NCI-H1092 treated with DMSO at 0.1 percent for 48 hours (cell line): ENCODE data around the gene SPEM1.
"Not testable (repeated sequence)": the region's sequence is repeated elsewhere in the genome, so short reads cannot be mapped to it uniquely, and the experiment has no call there.

Experiments
- DNase-seq: peaks from one replicate; lab custom pipeline; 2025; lab: John Stamatoyannopoulos, UW

Gene SPEM1

DNA sequence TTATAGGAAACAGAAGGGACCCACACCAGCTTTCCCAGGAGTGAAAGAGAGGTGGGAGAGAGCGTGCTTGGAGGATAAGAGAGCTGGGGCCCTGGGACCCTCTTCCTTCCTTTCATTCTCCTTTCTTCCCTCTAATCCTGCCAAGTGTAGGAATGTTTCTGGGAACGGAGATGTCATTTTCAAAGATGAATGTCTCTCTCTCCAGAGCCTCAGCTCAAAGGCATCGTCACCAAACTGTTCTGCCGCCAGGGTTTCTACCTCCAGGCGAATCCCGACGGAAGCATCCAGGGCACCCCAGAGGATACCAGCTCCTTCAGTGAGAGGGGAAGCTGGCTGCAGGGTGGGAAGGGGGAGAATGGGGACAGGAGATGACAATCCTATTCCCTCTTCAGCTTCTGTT is 21.1 kb downstream of the SPEM1 start:
- DNase-seq = no peak

DNA sequence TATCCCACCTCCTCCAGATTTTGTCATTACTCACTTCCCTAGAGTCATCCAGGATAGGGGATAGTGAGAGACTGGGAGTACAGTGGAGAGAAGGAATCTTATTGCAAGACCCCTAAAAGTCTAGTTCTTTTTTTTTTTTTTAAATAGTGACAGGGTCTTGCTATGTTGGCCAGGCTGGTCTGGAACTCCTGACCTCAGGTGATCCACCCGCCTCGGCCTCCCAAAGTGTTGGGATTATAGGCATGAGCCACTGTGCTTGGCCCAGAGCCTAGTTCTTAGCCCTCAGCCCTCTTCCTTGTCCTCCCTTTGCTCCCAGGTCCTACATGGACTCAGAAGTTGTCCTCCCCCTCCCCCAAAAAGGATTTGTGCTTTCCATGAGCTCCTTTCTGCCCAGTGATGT is 22.0 kb downstream of the SPEM1 start:
- no peak for DNase-seq

DNA sequence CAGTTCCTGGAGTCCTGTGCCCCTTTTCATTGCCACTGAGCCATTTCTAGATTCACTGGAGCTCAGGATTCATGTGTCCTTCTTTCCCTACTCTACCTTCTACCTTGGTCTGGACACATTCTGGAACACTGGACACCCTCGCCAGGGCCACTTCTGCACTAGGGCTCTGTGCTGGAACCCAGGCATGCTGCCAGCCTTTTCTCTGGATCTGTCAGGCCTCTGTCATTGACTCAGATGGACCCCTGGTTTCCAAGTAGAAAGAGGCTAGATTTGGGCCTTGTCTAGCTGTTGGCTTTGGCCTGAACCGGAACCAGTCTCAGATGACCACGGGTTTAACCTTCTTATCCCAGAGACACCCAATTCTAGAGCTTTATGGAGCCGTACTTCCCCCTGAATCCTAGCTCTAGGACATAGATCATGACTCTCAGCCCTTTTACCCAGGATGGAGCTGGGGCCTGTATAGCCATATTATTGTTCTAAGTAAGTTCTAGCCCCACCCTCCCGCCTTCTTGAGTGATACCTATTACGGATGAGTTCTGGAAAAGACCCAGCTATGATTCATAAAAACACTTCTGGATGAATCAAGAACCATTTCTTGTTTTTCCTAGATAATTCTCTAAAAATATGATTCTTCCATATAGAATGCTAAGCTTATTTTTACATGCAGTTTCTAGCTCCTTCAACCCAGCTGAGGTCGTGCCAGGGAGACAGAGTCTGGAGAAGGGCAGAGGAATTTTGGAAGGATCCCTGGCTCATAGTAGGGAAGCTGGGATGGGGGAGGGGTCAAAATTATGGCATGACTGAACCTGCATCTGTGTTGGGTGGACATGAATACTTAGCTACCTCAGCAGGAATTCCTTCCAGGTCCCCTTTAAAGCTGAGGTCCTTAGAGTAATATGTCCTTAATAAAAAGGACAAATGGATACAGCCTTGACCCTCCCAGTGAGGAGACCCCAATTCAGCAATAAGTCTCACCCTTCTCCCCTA is 23.7 kb downstream of the SPEM1 start:
- no peak for DNase-seq

DNA sequence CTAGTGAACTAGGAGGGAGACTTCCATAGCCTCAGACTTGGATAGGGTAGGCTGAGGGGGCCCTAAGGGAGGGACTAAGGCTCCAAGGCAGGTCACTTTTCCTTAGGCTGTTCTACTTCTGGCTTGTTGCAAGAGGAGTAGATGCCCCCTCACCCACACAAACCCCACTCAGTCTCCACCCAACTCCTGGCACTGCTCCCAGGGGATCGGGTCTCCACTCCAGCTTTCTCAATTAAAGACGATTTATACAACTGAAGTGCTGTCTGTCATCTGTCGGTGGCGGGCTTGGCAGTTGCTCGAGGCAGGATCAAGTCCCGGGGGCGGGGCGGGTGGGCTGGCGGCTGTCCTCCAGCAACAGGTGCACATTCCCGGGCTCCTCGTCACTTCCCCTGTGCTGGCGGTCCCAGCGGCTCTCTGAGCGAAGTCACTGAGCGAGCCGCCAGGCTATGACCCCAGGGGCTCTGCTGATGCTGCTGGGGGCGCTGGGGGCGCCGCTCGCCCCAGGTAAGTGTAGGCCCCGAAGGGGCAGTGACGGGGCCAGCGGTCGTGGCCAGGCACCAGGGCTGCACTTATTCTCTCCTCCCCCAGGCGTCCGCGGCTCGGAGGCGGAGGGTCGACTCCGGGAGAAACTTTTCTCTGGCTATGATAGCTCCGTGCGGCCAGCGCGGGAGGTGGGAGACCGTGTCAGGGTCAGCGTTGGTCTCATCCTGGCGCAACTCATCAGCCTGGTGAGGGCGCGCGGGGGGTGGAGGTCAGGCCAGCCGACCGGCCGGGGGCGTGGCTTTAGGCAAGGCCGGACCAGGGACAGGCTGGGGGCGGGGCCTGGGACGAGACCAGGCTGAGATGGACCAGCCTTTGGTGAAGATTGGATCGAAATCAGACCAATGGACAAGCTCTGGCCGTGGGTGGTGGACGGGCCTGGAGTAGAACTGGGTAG is 24.8 kb downstream of the SPEM1 start, which contains the start of gene CHRNB1:
Gene CHRNB1, plus strand, starts transcription at position 380 of the 937 bp plus-strand sequence. Its CDS starts 67 bp downstream, at position 447.
- peak; percentile 46 for DNase-seq

DNA sequence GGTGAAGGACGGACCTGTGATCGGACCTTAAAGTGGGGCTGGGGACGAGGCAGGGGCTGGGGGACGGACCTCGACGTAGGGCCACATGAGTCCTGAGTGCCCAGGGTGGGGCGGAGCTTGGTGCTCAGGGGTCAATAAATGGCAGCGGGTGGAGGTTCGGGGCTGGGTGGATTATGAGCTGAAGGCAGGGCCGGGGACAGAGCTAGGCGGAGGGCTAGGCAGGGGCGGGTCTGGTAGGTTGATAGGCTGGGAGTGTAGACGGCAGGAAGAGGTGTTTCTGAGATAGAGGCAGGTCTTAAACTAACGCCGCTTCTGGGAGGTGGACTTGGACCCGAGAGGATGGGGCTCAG is 25.5 kb downstream of the SPEM1 start:
- DNase-seq = no peak

DNA sequence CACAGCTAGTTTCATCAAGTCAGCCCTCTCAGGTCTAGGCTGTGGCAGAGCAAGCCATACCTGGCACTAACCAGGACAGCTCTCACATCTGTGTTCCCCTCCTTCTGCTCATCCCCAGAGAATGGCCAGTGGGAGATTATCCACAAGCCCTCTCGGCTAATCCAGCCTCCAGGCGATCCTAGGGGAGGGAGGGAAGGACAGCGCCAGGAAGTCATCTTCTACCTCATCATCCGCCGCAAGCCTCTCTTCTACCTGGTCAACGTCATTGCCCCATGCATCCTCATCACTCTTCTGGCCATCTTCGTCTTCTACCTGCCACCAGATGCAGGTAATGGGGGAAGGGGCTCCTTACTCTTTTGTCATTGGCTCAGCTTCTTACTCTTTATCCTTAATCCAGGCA is 28.3 kb downstream of the SPEM1 start:
- DNase-seq = no peak

DNA sequence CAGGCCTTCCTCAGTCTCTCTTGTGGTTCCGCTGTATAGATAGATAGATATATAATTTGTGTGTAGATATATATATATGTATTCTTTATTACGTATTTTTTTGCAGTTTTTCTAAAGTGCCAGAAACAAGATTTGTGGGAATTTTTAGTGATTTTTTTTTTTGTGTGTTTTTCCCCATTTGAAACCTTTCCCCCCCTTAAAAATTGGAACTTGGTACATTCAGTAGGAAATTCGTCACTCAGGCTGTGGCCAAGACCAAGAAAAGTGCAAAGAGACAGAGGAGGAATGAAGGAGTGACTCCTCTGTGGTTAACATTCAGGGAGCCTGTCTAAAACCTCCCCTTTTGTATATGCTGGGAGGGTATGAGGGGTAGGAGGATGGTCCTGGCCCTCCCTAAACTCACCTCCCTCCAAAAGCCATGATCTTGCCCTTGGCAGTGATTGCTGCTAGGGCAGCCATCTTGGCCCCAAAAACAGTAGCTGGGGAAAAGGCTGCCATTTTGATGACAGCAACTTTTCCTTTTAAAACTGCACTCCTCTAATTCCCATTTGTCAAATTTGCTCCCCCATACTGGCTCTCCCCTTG is 39.9 kb downstream of the SPEM1 start:
- DNase-seq = no peak

DNA sequence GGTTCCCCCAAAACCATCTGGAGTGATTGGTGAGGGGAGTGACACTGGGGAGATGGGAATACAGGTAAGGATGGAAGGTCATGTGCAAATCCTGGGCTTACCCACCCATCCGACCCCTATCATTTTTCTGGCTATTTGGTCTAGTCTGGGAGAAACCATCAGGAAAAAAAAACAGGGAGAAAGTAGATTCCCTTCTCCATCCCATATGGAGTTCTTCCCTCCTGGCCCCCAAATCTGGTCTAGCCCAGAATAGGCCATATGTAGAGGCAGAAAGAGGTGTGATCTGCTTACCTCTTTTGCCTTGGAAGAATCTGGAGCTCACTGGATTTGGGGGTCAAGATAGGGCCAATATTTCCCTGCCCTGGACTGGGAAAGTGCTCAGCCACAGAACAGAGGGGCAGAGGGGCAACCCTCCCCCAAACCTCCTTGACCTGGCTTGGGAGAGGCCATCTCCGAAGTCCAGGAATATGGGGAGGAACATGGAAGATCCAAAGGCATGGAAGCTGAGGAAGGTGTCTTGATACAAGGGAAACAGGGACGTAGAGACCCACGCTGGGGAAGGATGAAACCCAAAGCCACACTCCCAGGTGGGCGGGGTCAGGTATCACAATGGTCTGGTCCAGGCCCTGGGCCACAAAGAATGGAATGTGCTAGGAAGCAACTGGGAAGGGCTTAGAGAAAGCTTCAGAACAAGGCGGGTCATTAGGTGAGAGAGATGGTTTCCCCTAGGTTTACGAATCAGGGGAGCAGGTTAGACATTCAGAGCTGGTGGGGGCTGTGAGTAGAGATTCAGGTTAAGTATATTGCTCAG is 40.9 kb downstream of the SPEM1 start:
- DNase-seq = no peak

DNA sequence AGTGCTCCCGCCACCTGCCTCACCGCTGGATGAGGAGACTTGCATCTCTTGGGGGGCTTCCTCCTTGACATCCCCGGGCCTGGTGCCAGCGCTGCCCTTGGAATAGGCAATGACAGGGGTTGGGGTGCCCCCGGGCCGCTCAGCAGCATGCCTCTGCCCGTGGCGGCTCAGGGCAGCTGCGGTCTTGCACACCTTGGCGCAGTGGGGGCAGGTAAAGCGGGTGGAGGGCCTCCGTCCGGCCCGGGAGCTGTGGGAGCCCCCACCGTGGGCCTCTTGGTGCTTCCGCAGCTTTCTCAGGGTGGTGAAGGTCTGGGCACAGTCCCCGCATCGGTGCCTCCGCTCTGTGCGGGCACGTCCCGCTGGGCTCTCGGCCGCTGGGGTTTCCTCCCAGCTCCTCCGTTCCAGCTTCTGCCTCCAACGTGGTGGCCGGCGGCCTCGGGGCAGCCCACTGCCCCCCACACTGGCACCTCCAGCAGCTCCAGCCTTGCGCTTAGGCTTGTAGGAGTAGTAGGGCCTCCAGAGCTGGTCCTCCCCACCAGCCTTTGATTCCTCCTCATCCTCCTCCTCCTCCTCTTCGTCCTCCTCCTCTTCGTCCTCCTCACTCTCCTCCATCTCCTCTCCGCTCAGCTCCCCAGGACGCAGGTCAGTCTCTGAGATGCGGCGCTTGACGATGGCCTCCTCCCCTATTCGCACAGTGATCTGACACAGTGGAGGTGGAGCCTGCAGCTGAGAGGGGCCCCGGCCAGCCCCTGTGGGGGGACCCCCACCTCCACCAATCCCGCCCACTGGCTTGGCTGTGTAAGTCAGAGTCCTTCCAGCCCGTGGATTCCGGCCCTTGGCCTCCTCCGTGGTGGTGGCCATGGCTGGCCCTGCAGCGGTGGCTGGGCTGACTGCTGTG is 42.6 kb downstream of the SPEM1 start:
- DNase-seq = no peak

DNA sequence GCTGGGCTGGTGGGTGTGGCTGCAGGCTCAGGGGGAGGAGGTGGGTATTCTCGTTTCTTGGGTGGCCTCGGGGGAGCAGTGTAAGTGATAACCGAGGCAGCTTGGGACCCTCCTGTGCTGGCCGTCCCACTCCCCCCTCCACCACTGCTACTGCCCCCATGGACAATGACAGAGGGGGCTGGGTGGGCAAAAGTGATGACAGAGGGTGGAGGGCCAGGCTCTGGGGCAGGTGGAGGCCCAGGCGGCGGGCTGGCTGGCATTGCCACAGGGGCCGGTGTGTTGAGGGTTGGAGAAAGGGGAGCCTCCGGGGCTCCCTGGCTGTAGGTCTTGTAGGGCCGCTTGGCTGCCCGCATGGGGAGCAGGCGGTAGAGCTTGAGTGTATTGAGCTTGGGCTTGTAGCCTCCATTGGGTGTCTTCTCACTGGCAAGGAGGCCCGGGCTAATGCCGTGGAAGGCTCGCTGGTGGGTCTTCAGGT is 43.3 kb downstream of the SPEM1 start:
- no peak for DNase-seq

DNA sequence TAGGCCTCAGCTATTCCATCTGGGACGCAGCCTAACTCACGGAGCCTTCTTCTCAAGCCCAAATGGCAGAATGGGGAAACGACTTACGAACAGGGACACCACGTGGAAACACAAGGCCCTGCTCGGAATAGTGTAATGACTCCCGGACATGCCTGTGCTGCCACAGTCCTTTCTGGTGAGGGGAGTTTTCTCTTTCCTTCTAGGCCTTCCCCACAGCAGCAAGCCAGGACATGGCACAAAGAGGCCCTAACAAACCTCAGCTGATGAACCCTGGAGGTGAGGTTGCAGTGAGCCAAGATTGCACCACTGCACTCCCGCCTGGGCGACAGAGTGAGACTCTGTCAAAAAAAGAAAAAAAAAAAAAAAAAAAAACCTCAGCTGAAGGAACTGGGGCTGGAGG is 44.0 kb downstream of the SPEM1 start:
- no peak for DNase-seq

DNA sequence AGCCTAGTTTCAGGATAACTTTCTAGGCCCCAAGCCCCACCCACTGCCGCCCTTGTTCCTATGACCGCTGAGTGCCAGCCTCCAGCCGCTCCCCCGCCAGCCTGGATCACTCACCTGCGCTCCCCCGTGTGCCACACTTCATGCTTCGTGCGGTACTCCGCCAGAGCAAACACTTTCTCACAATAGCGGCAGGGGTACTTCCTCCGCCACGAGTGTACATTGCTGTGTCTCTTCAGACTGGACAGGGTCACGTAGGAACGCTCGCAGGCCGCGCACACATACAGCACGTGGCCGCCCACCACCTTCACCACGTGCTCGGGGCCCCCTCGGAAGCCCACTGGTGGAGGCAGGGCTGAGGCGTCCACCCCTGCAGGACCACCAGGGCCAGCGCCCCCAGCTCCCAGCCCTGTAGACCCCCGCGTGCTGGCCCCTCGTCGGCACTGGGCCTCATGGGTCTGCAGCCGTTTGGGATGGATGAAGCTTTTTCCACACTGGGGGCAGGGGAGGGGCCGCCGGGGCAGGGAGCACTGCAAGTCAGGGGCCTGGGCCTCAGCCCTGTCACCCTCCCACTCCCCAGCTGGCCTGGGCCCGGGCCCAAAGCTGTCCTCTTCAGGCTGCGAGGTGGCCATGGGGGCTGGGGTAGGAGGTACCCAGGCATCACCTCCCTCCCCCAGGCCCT is 45.6 kb downstream of the SPEM1 start:
- DNase-seq = no peak

DNA sequence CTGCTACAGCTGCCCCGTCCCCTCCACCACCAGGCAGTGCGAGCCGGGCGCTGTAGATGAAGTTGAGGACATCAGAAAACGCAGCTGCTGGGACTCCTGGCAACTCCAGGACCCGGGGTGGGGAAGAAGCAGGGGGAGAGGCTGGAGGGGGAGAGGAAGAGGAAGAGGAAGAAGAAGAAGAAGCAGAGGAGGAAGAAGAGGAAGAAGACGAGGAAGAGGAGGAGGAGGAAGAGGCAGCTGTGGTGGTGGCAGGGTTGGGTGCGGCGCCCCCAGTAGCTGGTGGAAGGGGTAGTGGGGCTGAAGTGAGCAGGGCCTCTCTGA is 46.2 kb downstream of the SPEM1 start:
- no peak for DNase-seq

DNA sequence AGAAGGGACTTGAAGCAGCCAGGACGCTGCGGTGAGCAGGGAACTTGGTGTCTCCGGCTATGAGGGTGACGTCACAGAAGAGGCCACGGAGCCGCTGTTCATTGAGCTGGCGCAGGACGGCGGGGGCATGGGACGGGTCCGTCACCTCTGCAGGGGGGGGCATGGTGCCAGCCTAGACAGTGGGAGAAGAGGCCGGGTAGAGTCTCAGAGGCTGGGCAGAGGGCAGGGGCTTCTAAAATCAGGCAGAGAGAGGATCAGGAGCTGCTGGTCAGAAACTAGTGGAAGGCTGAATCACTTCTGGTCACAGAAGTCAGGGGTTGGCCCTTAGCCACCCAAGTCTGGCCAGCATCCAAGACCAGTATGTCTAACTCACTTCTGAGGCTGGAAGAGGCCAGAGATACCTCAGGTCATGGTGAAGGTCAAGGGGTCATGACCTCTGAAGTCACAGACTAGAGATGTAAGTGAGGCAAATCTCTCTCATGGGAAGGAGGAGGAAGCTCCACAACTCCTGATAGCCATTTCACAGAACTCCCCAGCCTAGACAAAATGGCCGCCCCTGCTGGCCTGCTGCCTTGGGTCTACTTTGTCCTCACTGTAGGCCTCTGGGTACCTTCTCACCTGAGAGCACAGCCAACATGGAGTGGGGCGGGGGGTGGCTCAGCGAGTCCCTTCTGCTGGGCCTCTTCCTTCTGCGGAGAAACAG is 46.7 kb downstream of the SPEM1 start:
- DNase-seq = no peak

DNA sequence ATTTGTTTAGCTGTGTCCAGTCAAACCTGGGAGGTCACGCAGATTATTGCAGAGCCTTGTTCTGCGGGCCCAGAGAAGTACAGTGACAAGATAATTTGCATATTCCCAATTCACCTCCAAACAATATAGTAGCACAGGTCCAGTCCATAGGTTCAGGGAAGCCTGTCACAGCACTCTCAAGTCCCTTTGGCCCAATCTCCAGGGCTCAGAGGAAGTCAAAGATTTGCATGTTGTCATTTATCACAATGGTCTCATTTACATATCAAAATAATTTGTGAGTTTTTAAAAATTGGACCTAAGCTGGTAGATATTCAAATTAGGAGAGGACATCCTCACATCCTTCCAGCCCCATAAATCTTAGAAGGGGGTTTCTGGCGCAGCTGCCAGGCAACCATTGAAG is 47.4 kb downstream of the SPEM1 start:
- no peak for DNase-seq

DNA sequence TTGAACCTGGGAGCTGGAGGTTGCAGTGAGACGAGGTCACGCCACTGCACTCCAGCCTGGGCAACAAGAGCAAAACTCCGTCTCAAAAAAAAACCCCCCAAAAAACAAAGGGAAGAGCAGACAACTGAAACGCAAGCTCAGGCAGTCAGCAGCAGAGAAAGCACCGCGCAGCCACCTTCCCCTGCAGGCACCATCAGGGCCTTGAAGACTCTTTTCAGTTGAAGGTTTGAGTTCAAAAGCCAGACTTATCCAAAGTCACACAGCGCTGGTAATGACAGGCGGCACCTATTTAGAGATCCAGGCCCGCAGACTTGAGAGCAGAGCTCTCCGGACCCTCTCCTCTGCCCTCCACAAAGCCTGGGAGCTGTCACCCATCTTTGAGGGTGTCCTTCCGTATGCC is 48.2 kb downstream of the SPEM1 start:
- DNase-seq = no peak

DNA sequence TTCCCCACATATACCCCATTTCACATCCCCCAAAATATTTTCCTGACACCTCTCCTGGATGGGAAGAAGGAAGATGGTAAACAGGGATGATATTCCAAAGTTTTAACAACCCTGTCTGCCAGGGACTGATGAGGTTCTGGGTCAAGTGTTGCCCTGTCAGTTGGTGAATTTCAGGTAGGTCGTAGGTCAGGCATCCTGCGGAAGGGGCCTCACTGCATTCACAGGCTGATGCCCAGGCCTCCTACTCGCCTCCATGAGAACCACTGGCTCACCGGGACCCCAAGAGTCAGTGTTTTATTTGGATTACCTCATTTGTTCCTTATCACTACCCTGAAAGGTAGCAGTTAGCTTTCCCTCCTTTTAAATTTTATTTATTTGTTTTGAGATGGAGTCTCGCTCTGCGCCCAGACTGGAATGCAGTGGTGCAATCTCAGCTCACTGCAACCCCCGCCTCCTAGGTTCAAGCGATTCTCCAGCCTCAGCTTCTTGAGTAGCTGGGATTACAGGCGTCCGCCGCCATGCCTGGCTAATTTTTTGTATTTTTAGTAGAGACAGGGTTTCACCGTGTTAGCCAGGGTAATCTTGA is 48.8 kb downstream of the SPEM1 start:
- DNase-seq = no peak

DNA sequence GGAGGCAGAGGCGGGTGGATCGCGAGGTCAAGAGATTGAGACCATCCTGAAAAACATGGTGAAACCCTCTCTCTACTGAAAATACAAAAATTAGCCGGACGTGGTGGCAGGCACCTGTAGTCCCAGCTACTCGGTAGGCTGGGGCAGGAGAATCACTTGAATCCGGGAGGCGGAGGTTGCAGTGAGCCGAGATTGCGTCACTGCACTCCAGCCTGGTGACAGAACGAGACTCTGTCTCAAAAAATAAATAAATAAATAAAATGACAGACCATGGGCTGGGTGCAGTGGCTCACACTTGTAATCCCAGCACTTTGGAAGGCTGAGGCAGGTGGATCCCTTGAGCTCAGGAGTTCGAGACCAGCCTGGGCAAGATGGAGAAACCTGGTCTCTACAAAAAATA is 49.7 kb downstream of the SPEM1 start:
- DNase-seq = not testable (repeated sequence)

DNA sequence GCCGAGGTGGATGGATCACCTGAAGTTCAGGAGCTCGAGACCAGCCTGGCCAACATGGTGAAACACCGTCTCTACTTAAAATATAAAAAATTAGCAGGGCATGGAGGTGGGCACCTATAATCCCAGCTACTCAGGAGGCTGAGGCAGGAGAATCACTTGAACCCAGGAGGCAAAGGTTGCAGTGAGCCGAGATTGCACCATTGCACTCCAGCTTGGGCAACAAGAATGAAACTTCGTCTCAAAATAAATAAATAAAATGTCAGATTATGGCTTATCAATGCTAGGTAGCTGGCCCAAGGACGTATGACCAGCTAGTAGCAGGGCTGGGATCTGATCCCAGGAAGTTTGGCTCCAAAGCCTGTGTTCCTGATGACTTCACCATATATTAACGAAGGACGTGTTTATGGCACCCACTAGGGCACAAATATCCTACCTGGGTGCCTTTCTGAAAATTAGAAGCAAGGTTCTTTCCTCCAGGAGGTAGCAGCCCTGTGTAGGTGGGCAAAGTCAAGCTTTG is 50.4 kb downstream of the SPEM1 start:
- not testable (repeated sequence) for DNase-seq
